ENCODE results near the gene FOCAD.

Gene FOCAD

DNA sequence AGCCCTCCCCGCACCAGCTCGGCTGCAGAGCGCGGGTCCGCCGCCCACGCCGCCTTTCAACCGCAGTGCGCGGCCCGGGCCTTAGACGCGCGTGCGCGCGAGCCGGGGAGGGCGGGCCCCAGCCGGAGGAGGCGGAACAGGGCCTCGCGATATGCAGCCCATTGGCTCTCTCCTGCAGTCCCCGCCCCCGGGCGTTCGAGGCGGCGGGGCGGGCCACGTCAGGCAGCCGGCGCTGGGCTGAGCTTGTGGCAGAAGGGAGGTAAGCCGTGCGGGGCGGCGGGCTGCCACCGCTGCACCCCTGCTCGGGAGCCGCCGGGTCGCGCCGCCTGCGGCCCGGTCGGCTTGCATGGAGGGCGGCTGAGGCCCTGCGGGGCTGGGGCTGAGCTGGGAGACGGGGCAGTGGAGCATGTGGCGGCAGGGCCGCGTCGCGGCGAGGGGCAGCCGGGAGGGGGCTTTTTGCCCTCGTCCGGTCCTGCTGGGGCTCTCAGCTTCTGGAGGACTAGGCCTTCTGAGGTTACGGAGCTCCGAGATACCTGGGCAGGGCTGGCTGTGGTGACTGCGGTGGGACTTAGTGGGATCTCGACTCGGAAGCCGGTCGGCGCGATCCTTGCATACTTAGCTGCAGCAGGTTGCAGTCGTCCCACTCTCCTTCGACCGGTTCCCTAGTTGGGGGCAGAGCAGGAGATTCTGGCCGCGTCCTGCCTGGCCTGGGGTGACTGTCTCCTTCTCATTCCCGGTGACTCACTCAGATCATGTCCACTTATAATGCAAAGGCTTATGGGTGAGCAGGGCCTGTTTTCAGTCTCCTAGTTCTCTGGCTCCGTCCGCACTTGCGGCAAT is at the start of gene FOCAD:
Gene FOCAD, plus strand, starts transcription at position 225 of the 840 bp plus-strand sequence. CDS start 31,095 bp downstream, outside the sequence.
- in situ Hi-C loops (cut with HindIII; ENCODE audit: low sequenced_read_pairs) = no loop called here
- TF ChIP-seq, protein P1, sequence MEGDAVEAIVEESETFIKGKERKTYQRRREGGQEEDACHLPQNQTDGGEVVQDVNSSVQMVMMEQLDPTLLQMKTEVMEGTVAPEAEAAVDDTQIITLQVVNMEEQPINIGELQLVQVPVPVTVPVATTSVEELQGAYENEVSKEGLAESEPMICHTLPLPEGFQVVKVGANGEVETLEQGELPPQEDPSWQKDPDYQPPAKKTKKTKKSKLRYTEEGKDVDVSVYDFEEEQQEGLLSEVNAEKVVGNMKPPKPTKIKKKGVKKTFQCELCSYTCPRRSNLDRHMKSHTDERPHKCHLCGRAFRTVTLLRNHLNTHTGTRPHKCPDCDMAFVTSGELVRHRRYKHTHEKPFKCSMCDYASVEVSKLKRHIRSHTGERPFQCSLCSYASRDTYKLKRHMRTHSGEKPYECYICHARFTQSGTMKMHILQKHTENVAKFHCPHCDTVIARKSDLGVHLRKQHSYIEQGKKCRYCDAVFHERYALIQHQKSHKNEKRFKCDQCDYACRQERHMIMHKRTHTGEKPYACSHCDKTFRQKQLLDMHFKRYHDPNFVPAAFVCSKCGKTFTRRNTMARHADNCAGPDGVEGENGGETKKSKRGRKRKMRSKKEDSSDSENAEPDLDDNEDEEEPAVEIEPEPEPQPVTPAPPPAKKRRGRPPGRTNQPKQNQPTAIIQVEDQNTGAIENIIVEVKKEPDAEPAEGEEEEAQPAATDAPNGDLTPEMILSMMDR (IDR thresholded peaks at IDR 0.05; ENCODE audit: low read depth, low read length, missing control alignments) = no peak
- peak; percentile 82 for DNase-seq (ENCODE audit: low read depth)
- peak within 1 kb of the TSS; percentile 76 for H3K4me3 ChIP-seq (ENCODE audit: low read depth, low read length)

DNA sequence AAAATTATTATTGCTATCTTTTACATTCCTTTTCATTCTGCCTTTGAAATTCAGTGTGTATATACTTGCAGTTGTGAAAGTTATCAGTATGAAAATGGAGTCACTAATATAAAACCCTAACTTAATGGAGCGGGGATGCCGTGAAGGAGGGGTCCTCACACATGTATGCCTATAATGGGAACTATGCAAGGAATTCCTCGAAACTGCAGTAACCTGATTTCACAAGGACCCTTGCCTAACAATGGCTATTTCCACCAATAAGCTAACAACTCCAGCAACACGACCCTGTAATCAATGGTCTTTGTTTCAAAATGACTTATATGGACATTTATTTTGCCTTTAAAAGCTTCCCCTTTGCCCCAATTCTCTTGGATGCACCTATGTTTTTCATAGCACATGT is 49.2 kb upstream of the FOCAD start:
- no peak for DNase-seq (ENCODE audit: low read depth)
- H3K4me3 ChIP-seq (ENCODE audit: low read depth, low read length) = no peak overlapping the region
- in situ Hi-C loops (cut with HindIII; ENCODE audit: low sequenced_read_pairs) = no loop called here
- TF ChIP-seq, protein P1 (IDR thresholded peaks at IDR 0.05; ENCODE audit: low read depth, low read length, missing control alignments) = no peak

DNA sequence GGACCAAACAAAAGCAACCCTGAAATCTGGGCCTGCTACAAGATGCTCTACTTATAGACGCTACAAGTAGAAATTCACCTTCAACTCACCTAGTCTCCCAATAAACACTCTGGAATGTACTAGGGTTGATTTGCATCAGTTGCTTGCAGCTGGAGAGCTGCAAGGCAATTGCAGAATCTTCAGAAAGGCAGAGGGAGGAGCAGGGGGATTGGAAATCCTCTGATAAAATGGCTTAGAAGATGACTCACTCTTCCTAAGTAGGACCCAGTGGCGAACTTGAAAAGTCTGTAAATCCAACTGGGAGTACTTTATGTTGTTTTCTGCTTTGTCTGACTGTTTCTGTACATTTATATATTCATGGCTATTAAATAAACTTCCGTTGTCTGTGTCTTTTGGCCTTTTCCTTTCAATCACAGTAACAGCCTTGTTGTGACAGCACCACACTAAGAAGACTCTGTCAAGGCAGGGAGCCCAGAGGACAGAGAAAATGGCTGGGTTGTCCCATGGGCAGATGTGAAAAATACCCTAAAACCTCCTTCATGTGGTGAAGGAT is 47.1 kb upstream of the FOCAD start:
- H3K4me3 ChIP-seq (ENCODE audit: low read depth, low read length) = no peak overlapping the region
- TF ChIP-seq, protein P1 (IDR thresholded peaks at IDR 0.05; ENCODE audit: low read depth, low read length, missing control alignments) = no peak
- DNase-seq (ENCODE audit: low read depth) = no peak
- in situ Hi-C loops (cut with HindIII; ENCODE audit: low sequenced_read_pairs) = no loop called here

DNA sequence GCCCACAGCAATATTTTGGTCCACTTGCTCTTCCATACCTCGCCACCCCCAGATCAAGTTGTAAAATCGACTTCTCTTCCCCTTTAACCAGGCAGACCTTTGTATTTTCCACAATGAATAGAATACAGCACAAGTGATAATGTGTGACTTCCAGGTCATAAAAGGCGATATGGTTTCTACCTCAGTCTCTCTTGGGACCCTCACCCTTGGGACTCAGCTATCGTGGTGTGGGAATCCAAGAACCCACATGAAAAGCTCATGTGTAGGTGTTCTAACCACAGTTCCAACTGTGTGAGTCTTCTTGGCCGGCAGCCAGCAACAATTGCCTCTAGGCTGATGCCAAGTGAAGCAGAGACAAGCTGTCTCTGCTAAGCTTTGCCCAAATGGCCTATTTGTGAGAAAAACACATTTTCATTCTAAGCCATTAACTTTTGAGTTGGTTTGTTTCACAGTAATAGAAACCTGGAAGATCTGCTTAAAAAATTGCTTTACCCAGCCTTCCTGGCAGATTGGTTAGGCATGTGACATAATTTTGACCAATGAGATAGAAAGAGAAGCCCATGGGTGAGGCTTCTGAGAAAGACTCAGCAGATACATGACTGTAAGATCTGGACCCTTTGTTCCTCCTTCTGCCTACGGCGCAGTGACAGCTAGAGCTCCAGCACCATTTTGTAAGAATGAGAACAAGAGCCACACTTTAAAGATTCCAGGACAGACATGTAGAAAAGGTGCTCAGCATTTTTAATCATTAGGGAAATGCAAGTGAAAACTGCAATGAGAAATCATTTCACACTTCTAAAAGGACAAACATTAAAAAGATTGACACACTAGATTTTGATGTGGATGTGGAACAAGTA is 43.5 kb upstream of the FOCAD start:
- in situ Hi-C loops (cut with HindIII; ENCODE audit: low sequenced_read_pairs) = no loop called here
- TF ChIP-seq, protein P1 (IDR thresholded peaks at IDR 0.05; ENCODE audit: low read depth, low read length, missing control alignments) = no peak
- H3K4me3 ChIP-seq (ENCODE audit: low read depth, low read length) = no peak overlapping the region
- peak; percentile 65 for DNase-seq (ENCODE audit: low read depth)

DNA sequence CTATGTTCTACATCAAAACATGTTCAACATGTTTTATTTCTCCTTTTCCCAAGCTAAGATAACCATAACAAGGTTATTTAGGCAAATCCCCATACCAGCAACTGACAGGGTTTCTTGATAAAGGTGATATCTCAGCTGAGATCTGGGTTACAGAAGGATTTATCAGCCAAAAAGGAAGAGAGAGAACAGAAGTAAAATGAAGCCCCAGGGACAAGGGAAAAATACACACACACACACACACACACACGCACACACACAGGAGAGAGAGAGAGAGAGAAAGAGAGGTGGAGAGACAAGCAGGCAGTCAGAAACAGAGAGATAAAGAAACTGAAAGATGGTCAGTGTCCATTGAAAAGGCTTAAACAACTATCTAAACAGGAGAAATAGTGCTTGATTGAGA is 42.0 kb upstream of the FOCAD start:
- no peak overlapping the region for H3K4me3 ChIP-seq (ENCODE audit: low read depth, low read length)
- no peak for DNase-seq (ENCODE audit: low read depth)
- TF ChIP-seq, protein P1 (IDR thresholded peaks at IDR 0.05; ENCODE audit: low read depth, low read length, missing control alignments) = no peak
- in situ Hi-C loops (cut with HindIII; ENCODE audit: low sequenced_read_pairs) = no loop called here

GRCh38 chr9:20643660-20644059 is 40.4 kb upstream of the FOCAD start:
- in situ Hi-C loops (cut with HindIII; ENCODE audit: low sequenced_read_pairs) = no loop called here
- no peak for DNase-seq (ENCODE audit: low read depth)

More at GRCh38 chr9:20643660-20644059, 40.4 kb upstream of the FOCAD start:
- H3K4me3 ChIP-seq (ENCODE audit: low read depth, low read length) = no peak overlapping the region
- TF ChIP-seq, protein P1 (IDR thresholded peaks at IDR 0.05; ENCODE audit: low read depth, low read length, missing control alignments) = no peak
